HEK293T (cell line): Measurements from ENCODE around the gene TMPRSS9.

Experiments
- BHLHE40 ChIP-seq: fragments of 450-650 bp; IDR thresholded peaks from 2 replicates; pipeline ENCODE4 v1.6.1; 2016; ENCODE audit warnings: mild to moderate bottlenecking, moderate library complexity, borderline replicate concordance
- ELF4 ChIP-seq: fragments of 450-650 bp; IDR thresholded peaks from 2 replicates; pipeline ENCODE4 v1.6.1; 2017; ENCODE audit warnings: antibody characterized with exemption
- FOXK2 ChIP-seq: fragments of 450-650 bp; IDR thresholded peaks from 2 replicates; pipeline ENCODE4 v1.6.1; 2016; ENCODE audit warnings: mild to moderate bottlenecking
- FOXM1 ChIP-seq: fragments of 450-650 bp; IDR thresholded peaks from 2 replicates; pipeline ENCODE4 v1.6.1; 2017; ENCODE audit warnings: mild to moderate bottlenecking, borderline replicate concordance
- L3MBTL2 ChIP-seq: fragments of 450-650 bp; conservative IDR thresholded peaks from 2 replicates; pipeline ENCODE4 v1.6.1; 2016; ENCODE audit warnings: mild to moderate bottlenecking
- LEF1 ChIP-seq: fragments of 450-650 bp; IDR thresholded peaks from 2 replicates; pipeline ENCODE4 v1.6.1; 2017; ENCODE audit warnings: mild to moderate bottlenecking, borderline replicate concordance
- NFRKB ChIP-seq: fragments of 450-650 bp; IDR thresholded peaks from 2 replicates; pipeline ENCODE4 v1.6.1; 2016; ENCODE audit warnings: mild to moderate bottlenecking, moderate library complexity
- SP1 ChIP-seq: fragments of 450-650 bp; IDR thresholded peaks from 2 replicates; pipeline ENCODE4 v1.6.1; 2017
- SUZ12 ChIP-seq: fragments of 450-650 bp; IDR thresholded peaks from 2 replicates; pipeline ENCODE4 v1.6.1; 2016; ENCODE audit warnings: mild to moderate bottlenecking
- TARDBP ChIP-seq: fragments of 450-650 bp; IDR thresholded peaks from 2 replicates; pipeline ENCODE4 v1.6.1; 2016
- ZNF384 ChIP-seq: fragments of 450-650 bp; IDR thresholded peaks from 2 replicates; pipeline ENCODE4 v1.6.1; 2016

- no peak for TF ChIP-seq NFRKB
- no peak for TF ChIP-seq SUZ12
- TF ChIP-seq FOXM1: no peak
- no peak for TF ChIP-seq TARDBP
- TF ChIP-seq L3MBTL2: no peak
- no peak for TF ChIP-seq BHLHE40
- TF ChIP-seq LEF1: no peak
- TF ChIP-seq SP1: no peak
- no peak for TF ChIP-seq FOXK2
- no peak for TF ChIP-seq ZNF384
- TF ChIP-seq ELF4: no peak
Observed at GRCh38 chr19:2353887-2354592, 6.0 kb upstream of the TMPRSS9 start.
